HCT116 (cell line): ENCODE results near the gene ADARB2. TPM values are rescaled to one million over a fixed set of nuclear protein-coding genes. Genes with fewer than 3 reads are reported as not detected.

Experiments used
- ATAC-seq: fragments of 200-7000 bp; cut with Tn5 transposase; 2 replicates; pipeline ENCODE4 v1.9.1; 2020; ENCODE audit warnings: mild to moderate bottlenecking, moderate library complexity
- BruUV-seq: library from RNA; stranded (reverse); fragments of 400-500 nt; replicated peaks from 2 replicates; lab custom pipeline; 2021; lab: Mats Ljungman, UMichigan
- CTCF ChIA-PET: fragments of 300-600 bp; sonication (Branson Sonifier 250); formaldehyde crosslinking; loops from one replicate; lab custom pipeline; 2021; ENCODE audit warnings: antibody characterized with exemption; lab: Charles Lee
- POLR2A ChIA-PET: fragments of 300-600, 350-600 bp; sonication (Branson Sonifier 250); formaldehyde crosslinking; loops from one replicate; lab custom pipeline; 2021; ENCODE audit warnings: antibody characterized with exemption; lab: Charles Lee
- RAD21 ChIA-PET, 2 experiments: fragments of 300-600 bp; sonication (Branson Sonifier 250); formaldehyde crosslinking; loops; one replicate each; lab custom pipeline; 2023; ENCODE audit warnings: low total read pairs in 2 of 2; ENCODE audit not compliant: uncharacterized antibody in 2 of 2, unreplicated experiment in 2 of 2, low non-redundant PET in 1 of 2; lab: Charles Lee
- DNase-seq: peaks from one replicate; pipeline ENCODE4 v3.0.0-alpha.2; 2010; ENCODE audit warnings: low read depth, low spot score
- H2AFZ ChIP-seq: fragments of 200-600 bp; shearing (Covaris generic), sonication (generic); 2 replicates; pipeline ENCODE4 v1.6.1; 2017; ENCODE audit warnings: low read depth, mixed run types, mixed read lengths, antibody characterized with exemption, low read length; ENCODE audit not compliant: poor library complexity, severe bottlenecking
- H3K27ac ChIP-seq: 2 replicates; pipeline ENCODE4 v1.5.1; 2012; ENCODE audit warnings: low read depth, low read length
- H3K27me3 ChIP-seq: fragments of 200-600 bp; sonication (generic); 2 replicates; pipeline ENCODE4 v1.6.1; 2016; ENCODE audit warnings: mixed run types, low read length, mixed read lengths; ENCODE audit not compliant: insufficient read depth
- H3K36me3 ChIP-seq, 2 experiments: fragments of 200-500 bp in 1 of 2; fragments of 200-600 bp in 1 of 2; sonication (Bioruptor generic) in 1 of 2; sonication (generic) in 1 of 2; 2 replicates each; pipeline versions ENCODE4 v1.5.1 to v1.6.1; 2014 to 2016; ENCODE audit warnings: low read length in 2 of 2, inconsistent platforms in 1 of 2, mixed read lengths in 1 of 2, mixed run types in 1 of 2; ENCODE audit not compliant: insufficient read depth in 2 of 2, control insufficient read depth in 1 of 2
- H3K4me1 ChIP-seq, 2 experiments: fragments of 200-600 bp in 1 of 2; sonication (generic) in 1 of 2; 2 replicates each; pipeline versions ENCODE4 v1.5.1 to v1.6.1; 2012 to 2017; ENCODE audit warnings: low read length in 2 of 2, inconsistent platforms in 1 of 2, mild to moderate bottlenecking in 1 of 2, mixed read lengths in 1 of 2, mixed run types in 1 of 2, moderate library complexity in 1 of 2; ENCODE audit not compliant: insufficient read depth in 2 of 2, control insufficient read depth in 1 of 2
- H3K4me2 ChIP-seq: fragments of 200-600 bp; sonication (generic); 2 replicates; pipeline ENCODE4 v1.6.1; 2017; ENCODE audit warnings: mixed run types, low read length, mixed read lengths
- H3K4me3 ChIP-seq, 2 experiments: fragments of 200-600 bp in 1 of 2; sonication (generic) in 1 of 2; replicated peaks in 1 of 2; 2 replicates each; pipeline ENCODE4 v1.5.1; 2011 to 2016; ENCODE audit warnings: low read length in 2 of 2, control low read depth in 1 of 2, low read depth in 1 of 2, mild to moderate bottlenecking in 1 of 2, mixed read lengths in 1 of 2, mixed run types in 1 of 2
- H3K79me2 ChIP-seq: fragments of 200-600 bp; sonication (generic); 2 replicates; pipeline ENCODE4 v1.6.1; 2017; ENCODE audit warnings: mild to moderate bottlenecking, mixed run types, low read length, moderate library complexity, mixed read lengths; ENCODE audit not compliant: insufficient read depth
- H3K9ac ChIP-seq: fragments of 200-600 bp; sonication (generic); 2 replicates; pipeline ENCODE4 v1.6.1; 2016; ENCODE audit warnings: low read length, mixed read lengths
- H3K9me2 ChIP-seq: fragments of 200-600 bp; sonication (generic), shearing (Covaris generic); 2 replicates; pipeline ENCODE4 v1.6.1; 2017; ENCODE audit warnings: mixed run types, mild to moderate bottlenecking, moderate library complexity; ENCODE audit not compliant: insufficient read depth
- H3K9me3 ChIP-seq, 2 experiments: fragments of 200-500 bp in 1 of 2; fragments of 200-600 bp in 1 of 2; sonication (Bioruptor generic) in 1 of 2; sonication (generic) in 1 of 2; 2 replicates each; pipeline ENCODE4 v1.6.1; 2014 to 2017; ENCODE audit warnings: low read length in 2 of 2, mixed read lengths in 2 of 2, inconsistent platforms in 1 of 2, low read depth in 1 of 2, mild to moderate bottlenecking in 1 of 2, mixed run types in 1 of 2, moderate library complexity in 1 of 2; ENCODE audit not compliant: control insufficient read depth in 1 of 2, insufficient read depth in 1 of 2
- H4K20me1 ChIP-seq: fragments of 200-600 bp; sonication (generic), shearing (Covaris generic); 2 replicates; pipeline ENCODE4 v1.6.1; 2017; ENCODE audit warnings: mixed run types, mild to moderate bottlenecking, moderate library complexity; ENCODE audit not compliant: insufficient read depth
- CBX3 ChIP-seq: IDR thresholded peaks from 2 replicates; pipeline ENCODE4 v1.6.1; 2012; ENCODE audit warnings: low read depth
- CTCF ChIP-seq, 3 experiments: fragments of 200-600 bp in 1 of 3; sonication (generic) in 1 of 3; IDR thresholded peaks in 2 of 3; conservative IDR thresholded peaks in 1 of 3; 2 replicates each; pipeline ENCODE4 v1.5.1; 2012 to 2017; ENCODE audit warnings: low read depth in 2 of 3, low read length in 2 of 3, antibody characterized with exemption in 1 of 3, borderline replicate concordance in 1 of 3, control low read depth in 1 of 3, mild to moderate bottlenecking in 1 of 3, mixed read lengths in 1 of 3, mixed run types in 1 of 3, moderate library complexity in 1 of 3; ENCODE audit not compliant: insufficient read depth in 1 of 3
- EGR1 ChIP-seq: IDR thresholded peaks from 2 replicates; pipeline ENCODE4 v1.6.1; 2012; ENCODE audit warnings: low read depth
- MAX ChIP-seq: IDR thresholded peaks from 2 replicates; pipeline ENCODE4 v1.6.1; 2012
- REST ChIP-seq: IDR thresholded peaks from 2 replicates; pipeline ENCODE4 v1.6.1; 2012; ENCODE audit warnings: low read depth
- SIN3A ChIP-seq: IDR thresholded peaks from 2 replicates; pipeline ENCODE4 v1.6.1; 2012; ENCODE audit warnings: low read depth
- SP1 ChIP-seq: IDR thresholded peaks from 2 replicates; pipeline ENCODE4 v1.6.1; 2012; ENCODE audit warnings: low read depth
- TCF7L2 ChIP-seq: IDR thresholded peaks from 2 replicates; pipeline ENCODE4 v1.7.0; 2011; ENCODE audit warnings: borderline replicate concordance, inconsistent platforms; ENCODE audit not compliant: insufficient read depth, insufficient read length; ENCODE audit errors: extremely low read depth
- YY1 ChIP-seq: IDR thresholded peaks from 2 replicates; pipeline ENCODE4 v1.6.1; 2011; ENCODE audit warnings: low read length, low read depth, moderate library complexity, mild to moderate bottlenecking; ENCODE audit not compliant: insufficient replicate concordance; ENCODE audit errors: extremely low read depth
- ZBTB33 ChIP-seq: IDR thresholded peaks from 2 replicates; pipeline ENCODE4 v1.6.1; 2011; ENCODE audit warnings: mild to moderate bottlenecking, low read length, moderate library complexity; ENCODE audit not compliant: insufficient replicate concordance; ENCODE audit errors: extremely low read depth
- ZNF274 ChIP-seq: fragments of 200-500 bp; sonication (Bioruptor generic); IDR thresholded peaks from 2 replicates; pipeline ENCODE4 v1.6.1; 2014; ENCODE audit warnings: mild to moderate bottlenecking, low read depth, low read length, inconsistent platforms
- intact Hi-C: fragments of 100-400 bp; cut with micrococcal nuclease; formaldehyde crosslinking; loops from 2 replicates; pipeline ENCODE4 v1.10.0; 2022
- total RNA-seq: library from RNA; stranded (reverse); gene quantifications from one replicate; pipeline ENCODE4 v1.2.1, GENCODE V29; 2021; ENCODE audit not compliant: unreplicated experiment

Gene ADARB2
- total RNA-seq, 1 experiment from 2014 or later: not detected

- no peak for TF ChIP-seq MAX
- Histone ChIP-seq H4K20me1 (no peaks in the 10 kb centered on the region), H3K9me2 (no peaks in the 10 kb centered on the region), H3K79me2 (no peaks in the 10 kb centered on the region), H2AFZ (no peak overlapping the region), H3K4me1 (no peaks in the 10 kb centered on the region), H3K4me3 (no peak overlapping the region), H3K9me3 (no peaks in the 10 kb centered on the region), H3K4me2 (no peak overlapping the region), H3K36me3 (no peaks in the 10 kb centered on the region), H3K27ac (no peak overlapping the region), H3K9ac (no peak overlapping the region), H3K27me3 (peaks cover 10% of the 10 kb centered on the region; the same call in 1 of the 2 replicates)
- RAD21 ChIA-PET: no interaction called here
- POLR2A ChIA-PET: no interaction called here
- ATAC-seq (no peak), DNase-seq (no peak)
- intact Hi-C loops: no loop called here
- CTCF ChIA-PET: no interaction called here
- BruUV-seq: no TSS peak
These were observed 71.6 kb downstream of the ADARB2 start for GRCh38 chr10:1665681-1666080.

GRCh38 chr10:1665021-1665661 is 72.2 kb downstream of the ADARB2 start:
- H3K4me3 ChIP-seq: no peak overlapping the region
- intact Hi-C loops: no loop called here
- no TSS peak for BruUV-seq
- no peaks in the 10 kb centered on the region for H3K4me1 ChIP-seq
- H4K20me1 ChIP-seq: no peaks in the 10 kb centered on the region
- CTCF ChIA-PET: no interaction called here
- H3K36me3 ChIP-seq: no peaks in the 10 kb centered on the region
- H3K27ac ChIP-seq: no peak overlapping the region
- H3K9me3 ChIP-seq: no peaks in the 10 kb centered on the region
- no peak overlapping the region for H3K9ac ChIP-seq
- no peak for ATAC-seq
- no peak overlapping the region for H3K4me2 ChIP-seq
- POLR2A ChIA-PET: no interaction called here
- H3K9me2 ChIP-seq: no peaks in the 10 kb centered on the region
- no peak overlapping the region for H2AFZ ChIP-seq
- no peak for DNase-seq
- peaks cover 10% of the 10 kb centered on the region; the same call in 1 of the 2 replicates for H3K27me3 ChIP-seq
- RAD21 ChIA-PET: no interaction called here
- no peaks in the 10 kb centered on the region for H3K79me2 ChIP-seq
- TF ChIP-seq SP1 (no peak), CBX3 (no peak), EGR1 (no peak), TCF7L2 (no peak), REST (no peak), YY1 (no peak), SIN3A (no peak), ZBTB33 (no peak), ZNF274 (no peak), CTCF (IDR thresholded peaks at IDR 0.05 in 2 of 3, conservative IDR thresholded peaks at IDR 0.05 in 1 of 3; ENCODE audit: borderline replicate concordance in 1 of 3, insufficient read depth in 1 of 3, low read depth in 2 of 3, low read length in 2 of 3) (no peak)
